ENCODE measurements around the gene CERS6.
A peak's percentile ranks its signal among the peaks of the same experiment; 100 is the strongest.
"Not testable (repeated sequence)": the region's sequence is repeated elsewhere in the genome, so short reads cannot be mapped to it uniquely, and the experiment has no call there.

Gene CERS6

GRCh38 chr2:168490015-168490874 lies 34.2 kb downstream of the CERS6 start:
- H3K9me3 ChIP-seq (ENCODE audit: insufficient read depth, low read depth, low read length), result peaks cover 3% of the 10 kb centered on the region; the same call in 1 of the 2 replicates
- H3K4me1 ChIP-seq (ENCODE audit: insufficient read depth, low read length), result peaks cover 43% of the 10 kb centered on the region
- H3K36me3 ChIP-seq (ENCODE audit: insufficient read depth, low read length), result no peaks in the 10 kb centered on the region
- H3K27ac ChIP-seq (ENCODE audit: low read depth, low read length), result peak overlapping the region; percentile 56
- H3K9ac ChIP-seq (ENCODE audit: low read depth, low read length), result peak overlapping the region; percentile 35; the same call in 1 of the 2 replicates
- WGBS, result 54% methylated on average over 6 of the region's 7 CpGs
- H3K4me3 ChIP-seq (ENCODE audit: low read length), result no peak overlapping the region
- no peaks in the 10 kb centered on the region for H3K27me3 ChIP-seq (ENCODE audit: insufficient read depth, low read length)

- WGBS, result 59% methylated on average over 3 of the region's 3 CpGs
- H3K9me3 ChIP-seq (ENCODE audit: insufficient read depth, low read depth, low read length), result no peaks in the 10 kb centered on the region
- peak overlapping the region; percentile 23; the same call in 1 of the 2 replicates for H3K27ac ChIP-seq (ENCODE audit: low read depth, low read length)
- H3K27me3 ChIP-seq (ENCODE audit: insufficient read depth, low read length), result no peaks in the 10 kb centered on the region
- H3K4me3 ChIP-seq (ENCODE audit: low read length), result no peak overlapping the region
- H3K36me3 ChIP-seq (ENCODE audit: insufficient read depth, low read length), result no peaks in the 10 kb centered on the region
- H3K9ac ChIP-seq (ENCODE audit: low read depth, low read length), result no peak overlapping the region
- peaks cover 44% of the 10 kb centered on the region for H3K4me1 ChIP-seq (ENCODE audit: insufficient read depth, low read length)
These were observed 35.0 kb downstream of the CERS6 start for GRCh38 chr2:168490946-168491605.

DNA sequence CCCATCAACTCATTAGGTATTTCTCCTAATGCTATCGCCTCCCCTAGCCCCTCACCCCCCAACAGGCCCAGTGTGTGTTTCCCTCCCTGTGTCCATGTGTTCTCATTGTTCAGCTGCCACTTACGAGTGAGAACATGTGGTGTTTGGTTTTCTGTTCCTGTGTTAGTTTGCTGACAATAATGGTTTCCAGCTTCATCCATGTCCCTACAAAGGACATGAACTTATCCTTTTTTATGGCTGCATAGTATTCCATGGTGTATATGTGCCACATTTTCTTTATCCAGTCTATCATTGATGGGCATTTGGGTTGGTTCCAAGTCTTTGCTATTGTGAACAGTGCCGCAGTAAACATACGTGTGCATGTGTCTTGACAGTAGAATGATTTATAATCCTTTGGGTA lies 35.7 kb downstream of the CERS6 start:
- H3K4me3 ChIP-seq (ENCODE audit: low read length); H3K36me3 ChIP-seq (ENCODE audit: insufficient read depth, low read length); H3K9ac ChIP-seq (ENCODE audit: low read depth, low read length); H3K9me3 ChIP-seq (ENCODE audit: insufficient read depth, low read depth, low read length); H3K27me3 ChIP-seq (ENCODE audit: insufficient read depth, low read length); H3K27ac ChIP-seq (ENCODE audit: low read depth, low read length): not testable (repeated sequence)
- peaks cover 37% of the 10 kb centered on the region for H3K4me1 ChIP-seq (ENCODE audit: insufficient read depth, low read length)
- WGBS, result 96% methylated on average over 3 of the region's 4 CpGs

DNA sequence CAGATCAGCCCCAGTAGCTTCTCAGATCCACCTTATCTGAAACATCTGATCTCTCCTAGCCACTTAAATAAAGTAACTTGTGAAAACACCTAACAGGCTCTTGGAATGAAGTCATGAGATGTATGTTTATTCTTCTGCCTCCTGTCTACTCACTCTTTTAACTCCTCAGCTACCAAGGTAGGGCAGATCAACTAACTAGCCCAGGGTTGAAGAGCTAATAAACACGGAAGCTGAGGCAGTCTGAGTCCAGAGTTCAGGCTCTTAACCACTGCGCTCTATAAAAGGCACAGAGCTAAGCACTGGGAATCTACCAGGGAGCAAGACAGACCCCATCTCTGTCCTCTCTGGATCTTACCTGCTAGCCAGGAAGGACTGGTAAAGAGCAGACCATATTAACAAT lies 37.1 kb downstream of the CERS6 start:
- not testable (repeated sequence) for H3K9ac ChIP-seq (ENCODE audit: low read depth, low read length); H3K27me3 ChIP-seq (ENCODE audit: insufficient read depth, low read length)
- 89% methylated on average over 2 of the region's 2 CpGs for WGBS

DNA sequence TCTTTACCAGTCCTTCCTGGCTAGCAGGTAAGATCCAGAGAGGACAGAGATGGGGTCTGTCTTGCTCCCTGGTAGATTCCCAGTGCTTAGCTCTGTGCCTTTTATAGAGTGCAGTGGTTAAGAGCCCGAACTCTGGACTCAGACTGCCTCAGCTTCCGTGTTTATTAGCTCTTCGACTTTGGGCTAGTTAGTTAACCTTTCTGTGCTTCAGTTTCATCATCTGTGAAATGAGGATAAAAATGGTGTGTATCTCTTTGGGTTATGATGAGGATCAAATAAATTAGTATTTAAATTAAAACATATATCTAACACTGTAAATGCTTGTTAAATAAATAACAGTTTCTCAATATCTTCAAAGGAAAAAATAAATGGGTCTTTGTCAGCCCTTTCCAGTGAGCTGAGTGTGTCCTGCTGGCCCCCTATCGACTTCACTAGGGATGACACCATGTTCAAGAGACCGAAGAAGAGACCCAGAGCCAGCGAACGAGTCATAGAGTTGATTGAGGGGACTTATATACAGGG lies 38.2 kb downstream of the CERS6 start:
- Histone ChIP-seq H3K27ac (ENCODE audit: low read depth, low read length) (no peak overlapping the region), H3K9me3 (ENCODE audit: insufficient read depth, low read depth, low read length) (no peaks in the 10 kb centered on the region), H3K4me3 (ENCODE audit: low read length) (no peak overlapping the region), H3K36me3 (ENCODE audit: insufficient read depth, low read length) (no peaks in the 10 kb centered on the region), H3K27me3 (ENCODE audit: insufficient read depth, low read length) (no peaks in the 10 kb centered on the region), H3K4me1 (ENCODE audit: insufficient read depth, low read length) (peaks cover 29% of the 10 kb centered on the region), H3K9ac (ENCODE audit: low read depth, low read length) (no peak overlapping the region)
- 68% methylated on average over 7 of the region's 7 CpGs for WGBS

More for the DNA sequence above, 37.1 kb downstream of the CERS6 start:
- H3K27ac ChIP-seq (ENCODE audit: low read depth, low read length); H3K9me3 ChIP-seq (ENCODE audit: insufficient read depth, low read depth, low read length); H3K4me3 ChIP-seq (ENCODE audit: low read length); H3K36me3 ChIP-seq (ENCODE audit: insufficient read depth, low read length): not testable (repeated sequence)
- H3K4me1 ChIP-seq (ENCODE audit: insufficient read depth, low read length), result peaks cover 34% of the 10 kb centered on the region

DNA sequence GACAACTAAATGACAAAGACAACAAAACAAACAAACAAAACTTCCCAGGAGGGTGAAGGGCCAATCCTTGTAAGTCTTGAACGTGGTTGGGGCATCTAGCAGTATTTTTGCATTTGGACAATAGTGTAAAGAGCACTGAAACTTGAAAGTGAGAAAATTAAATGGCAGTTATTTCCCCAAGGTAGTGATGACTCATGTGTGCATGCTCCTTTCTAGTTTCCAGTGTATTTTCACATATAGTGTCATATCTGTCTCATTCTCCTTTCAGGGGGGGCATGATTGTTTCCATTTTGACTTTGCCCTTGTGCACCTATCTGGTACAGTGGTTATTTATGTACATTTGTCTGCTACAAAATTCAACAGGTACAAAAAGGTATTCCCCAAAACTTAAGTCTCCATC lies 39.5 kb downstream of the CERS6 start:
- Histone ChIP-seq H3K36me3 (ENCODE audit: insufficient read depth, low read length) (no peaks in the 10 kb centered on the region), H3K27me3 (ENCODE audit: insufficient read depth, low read length) (no peaks in the 10 kb centered on the region), H3K27ac (ENCODE audit: low read depth, low read length) (no peak overlapping the region), H3K4me1 (ENCODE audit: insufficient read depth, low read length) (peaks cover 17% of the 10 kb centered on the region), H3K9ac (ENCODE audit: low read depth, low read length) (no peak overlapping the region), H3K4me3 (ENCODE audit: low read length) (no peak overlapping the region), H3K9me3 (ENCODE audit: insufficient read depth, low read depth, low read length) (no peaks in the 10 kb centered on the region)
- WGBS, result 62% methylated on average over 1 of the region's 1 CpG

GRCh38 chr2:168496906-168497305 lies 40.8 kb downstream of the CERS6 start:
- H3K36me3 ChIP-seq (ENCODE audit: insufficient read depth, low read length), result no peaks in the 10 kb centered on the region

DNA sequence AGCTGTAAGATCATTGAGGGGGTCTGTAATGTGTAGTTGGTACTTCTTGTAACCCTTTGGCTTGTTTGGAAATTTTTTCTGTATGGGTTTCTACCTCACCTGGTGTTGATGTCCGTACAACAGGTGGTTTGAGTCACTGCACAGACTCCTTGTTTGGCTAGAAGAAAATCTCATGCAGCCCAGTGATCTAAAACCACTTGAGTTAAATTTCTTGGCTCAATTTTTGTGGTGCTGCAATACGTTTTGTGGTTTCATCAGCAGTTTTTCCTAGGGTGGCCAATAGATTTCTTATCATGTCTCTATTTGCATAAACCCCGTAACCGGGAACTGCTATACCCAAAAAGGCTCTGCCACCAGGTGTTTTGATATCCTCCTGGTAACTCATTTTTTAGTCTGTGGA lies 43.4 kb downstream of the CERS6 start:
- Histone ChIP-seq H3K9me3 (ENCODE audit: insufficient read depth, low read depth, low read length) (no peaks in the 10 kb centered on the region), H3K27me3 (ENCODE audit: insufficient read depth, low read length) (no peaks in the 10 kb centered on the region), H3K4me1 (ENCODE audit: insufficient read depth, low read length) (peaks cover 6% of the 10 kb centered on the region; the same call in 1 of the 2 replicates), H3K27ac (ENCODE audit: low read depth, low read length) (no peak overlapping the region), H3K9ac (ENCODE audit: low read depth, low read length) (no peak overlapping the region), H3K36me3 (ENCODE audit: insufficient read depth, low read length) (no peaks in the 10 kb centered on the region), H3K4me3 (ENCODE audit: low read length) (no peak overlapping the region)
- 70% methylated on average over 4 of the region's 4 CpGs for WGBS

More at GRCh38 chr2:168496906-168497305, 40.8 kb downstream of the CERS6 start:
- H3K9me3 ChIP-seq (ENCODE audit: insufficient read depth, low read depth, low read length), result no peaks in the 10 kb centered on the region
- H3K4me1 ChIP-seq (ENCODE audit: insufficient read depth, low read length), result peaks cover 9% of the 10 kb centered on the region; the same call in 1 of the 2 replicates
- H3K27ac ChIP-seq (ENCODE audit: low read depth, low read length), result no peak overlapping the region
- 93% methylated on average over 2 of the region's 2 CpGs for WGBS
- no peak overlapping the region for H3K4me3 ChIP-seq (ENCODE audit: low read length)
- no peaks in the 10 kb centered on the region for H3K27me3 ChIP-seq (ENCODE audit: insufficient read depth, low read length)
- H3K9ac ChIP-seq (ENCODE audit: low read depth, low read length), result no peak overlapping the region

DNA sequence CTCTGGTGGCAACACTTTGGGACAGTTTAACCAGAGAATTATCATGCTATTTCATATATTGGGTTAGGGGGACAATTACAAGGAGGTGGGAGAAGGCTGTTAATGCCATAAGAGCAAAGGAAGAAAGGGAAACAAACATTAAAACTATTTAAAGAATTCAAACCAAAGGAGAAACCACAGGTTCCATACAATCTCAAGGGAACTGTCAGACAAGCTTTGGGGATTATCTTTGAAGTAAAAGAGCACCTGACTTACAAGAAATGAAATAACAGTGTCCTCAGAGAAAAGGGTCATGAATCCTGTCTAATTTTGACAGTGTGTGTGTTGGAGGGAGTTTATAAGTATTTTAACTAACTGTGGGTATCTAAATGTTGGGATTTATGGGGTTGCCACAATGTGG lies 44.4 kb downstream of the CERS6 start:
- H3K27ac ChIP-seq (ENCODE audit: low read depth, low read length), result no peak overlapping the region
- no peak overlapping the region for H3K4me3 ChIP-seq (ENCODE audit: low read length)
- H3K36me3 ChIP-seq (ENCODE audit: insufficient read depth, low read length), result no peaks in the 10 kb centered on the region
- H3K9ac ChIP-seq (ENCODE audit: low read depth, low read length), result no peak overlapping the region
- H3K9me3 ChIP-seq (ENCODE audit: insufficient read depth, low read depth, low read length), result no peaks in the 10 kb centered on the region
- no peaks in the 10 kb centered on the region for H3K27me3 ChIP-seq (ENCODE audit: insufficient read depth, low read length)
- H3K4me1 ChIP-seq (ENCODE audit: insufficient read depth, low read length), result peaks cover under 1% of the 10 kb centered on the region; the same call in 1 of the 2 replicates

GRCh38 chr2:168501466-168502065 lies 45.5 kb downstream of the CERS6 start:
- H3K9ac ChIP-seq (ENCODE audit: low read depth, low read length), result no peak overlapping the region
- no peaks in the 10 kb centered on the region for H3K4me1 ChIP-seq (ENCODE audit: insufficient read depth, low read length)
- H3K27me3 ChIP-seq (ENCODE audit: insufficient read depth, low read length), result no peaks in the 10 kb centered on the region
- no peaks in the 10 kb centered on the region for H3K36me3 ChIP-seq (ENCODE audit: insufficient read depth, low read length)
- H3K27ac ChIP-seq (ENCODE audit: low read depth, low read length), result no peak overlapping the region
- no peaks in the 10 kb centered on the region for H3K9me3 ChIP-seq (ENCODE audit: insufficient read depth, low read depth, low read length)
- WGBS, result 93% methylated on average over 4 of the region's 4 CpGs
- H3K4me3 ChIP-seq (ENCODE audit: low read length), result no peak overlapping the region

GRCh38 chr2:168502852-168503251 lies 46.8 kb downstream of the CERS6 start:
- not testable (repeated sequence) for H3K4me1 ChIP-seq (ENCODE audit: insufficient read depth, low read length); H3K9ac ChIP-seq (ENCODE audit: low read depth, low read length); H3K9me3 ChIP-seq (ENCODE audit: insufficient read depth, low read depth, low read length); H3K4me3 ChIP-seq (ENCODE audit: low read length); H3K27ac ChIP-seq (ENCODE audit: low read depth, low read length); H3K36me3 ChIP-seq (ENCODE audit: insufficient read depth, low read length); H3K27me3 ChIP-seq (ENCODE audit: insufficient read depth, low read length)
- 100% methylated on average over 2 of the region's 2 CpGs for WGBS

Measured in HUES64 (cell line).